GM12891 (cell line): Measurements from ENCODE around the gene SLC35A4.

Experiments
- POLR2A ChIP-seq: IDR thresholded peaks from 2 replicates; pipeline ENCODE4 v1.6.1; 2011; ENCODE audit warnings: low read depth, low read length, control low read depth
- POLR2AphosphoS5 ChIP-seq: IDR thresholded peaks from 2 replicates; pipeline ENCODE4 v1.6.1; 2011; ENCODE audit warnings: low read depth, low read length, control low read depth
- SPI1 ChIP-seq: IDR thresholded peaks from 2 replicates; pipeline ENCODE4 v1.6.1; 2011; ENCODE audit warnings: low read depth, low read length, control low read depth
- TAF1 ChIP-seq: IDR thresholded peaks from 2 replicates; pipeline ENCODE4 v1.6.1; 2011; ENCODE audit warnings: low read depth, low read length, control low read depth

- TF ChIP-seq POLR2A (no peak), TAF1 (no peak), POLR2AphosphoS5 (no peak), SPI1 (no peak)
These were observed 574 bp downstream of the SLC35A4 start for GRCh38 chr5:140565024-140565779.
